Activated T-cell treated with anti-CD3 and anti-CD28 coated beads for 4 hours (primary cell): ENCODE data around the gene EPHA10.
A peak's percentile ranks its signal among the peaks of the same experiment; 100 is the strongest.
"Not testable (repeated sequence)": the region's sequence is repeated elsewhere in the genome, so short reads cannot be mapped to it uniquely, and the experiment has no call there.

Experiments used
- DNase-seq: peaks from one replicate; pipeline ENCODE4 v3.0.0-alpha.2; 2020

The EPHA10 gene

DNA sequence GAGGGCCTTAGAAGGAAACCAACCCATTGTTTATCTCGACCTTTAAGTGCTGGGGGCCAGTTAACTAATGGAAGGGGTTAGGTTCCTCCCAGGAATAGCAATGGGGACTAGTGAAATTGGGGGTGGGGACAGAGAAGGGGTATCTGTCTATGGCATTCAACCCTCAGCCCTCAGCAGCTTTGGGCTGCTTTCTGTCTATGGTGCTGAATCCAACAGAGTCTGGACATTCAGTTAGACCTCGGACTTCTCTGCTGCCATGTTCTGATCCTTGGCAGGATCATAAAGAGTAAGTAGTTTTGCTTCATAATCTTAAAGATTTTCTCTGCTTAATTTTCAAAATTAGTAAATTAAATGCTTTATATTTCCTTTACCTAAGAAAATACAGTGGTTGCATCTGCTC lies 2.6 kb upstream of the EPHA10 start:
- DNase-seq, result no peak

DNA sequence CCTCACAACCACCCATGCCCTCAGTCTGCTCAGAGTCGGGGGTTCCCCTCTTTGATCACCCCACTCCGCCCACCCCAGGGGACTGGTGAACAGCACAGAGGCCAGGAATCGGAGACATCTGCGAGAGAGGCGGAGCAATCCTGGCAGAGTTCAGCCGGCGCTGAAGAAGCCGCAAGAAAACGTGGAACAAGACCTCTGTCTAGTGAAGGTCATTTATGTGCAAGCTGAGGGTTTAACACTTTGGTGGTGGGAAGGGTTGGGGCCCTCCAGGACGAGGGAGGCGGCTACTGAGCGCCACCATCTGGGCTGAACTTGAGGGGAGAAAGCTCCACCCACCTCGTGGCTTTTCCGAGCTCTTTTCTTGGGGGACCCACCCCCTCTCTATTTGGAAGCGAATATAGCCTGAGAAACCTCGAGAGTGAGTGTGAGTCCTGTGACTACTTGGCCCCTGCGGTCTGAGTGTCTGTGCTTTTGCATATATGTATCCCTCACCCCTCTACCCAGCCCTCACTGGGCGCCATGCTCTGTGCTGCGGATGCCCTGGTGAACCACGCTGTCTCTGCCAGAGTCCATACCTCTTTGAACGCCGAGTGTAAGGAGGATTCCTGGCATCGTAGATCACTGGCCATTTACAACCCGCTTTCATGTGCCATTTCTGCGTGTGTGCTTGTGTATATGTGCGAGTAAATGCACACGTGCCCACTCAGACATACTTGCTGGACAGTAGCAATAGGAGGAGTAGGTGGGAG lies 1.2 kb upstream of the EPHA10 start:
- peak; percentile 21 for DNase-seq

DNA sequence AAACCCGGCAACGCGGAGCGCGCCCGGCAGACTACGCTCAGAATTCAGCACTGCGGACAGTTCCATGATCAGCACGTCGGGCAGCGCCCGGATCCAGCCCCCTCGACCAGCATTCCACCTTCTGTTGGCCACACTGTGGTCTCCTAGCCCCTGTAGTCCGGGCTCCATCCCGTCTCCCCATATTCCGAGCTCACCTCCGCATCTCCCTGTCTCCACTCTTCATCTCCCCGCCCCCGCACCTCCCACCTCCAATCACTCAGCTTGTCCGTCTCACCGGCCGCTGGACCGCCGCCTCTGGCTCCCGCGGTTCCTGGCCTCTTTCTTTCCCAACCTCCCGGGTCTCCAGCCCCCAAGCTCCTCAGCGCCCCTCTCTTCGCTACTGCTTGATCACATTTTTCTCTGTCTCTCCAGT lies 500 bp downstream of the EPHA10 start:
- no peak for DNase-seq

DNA sequence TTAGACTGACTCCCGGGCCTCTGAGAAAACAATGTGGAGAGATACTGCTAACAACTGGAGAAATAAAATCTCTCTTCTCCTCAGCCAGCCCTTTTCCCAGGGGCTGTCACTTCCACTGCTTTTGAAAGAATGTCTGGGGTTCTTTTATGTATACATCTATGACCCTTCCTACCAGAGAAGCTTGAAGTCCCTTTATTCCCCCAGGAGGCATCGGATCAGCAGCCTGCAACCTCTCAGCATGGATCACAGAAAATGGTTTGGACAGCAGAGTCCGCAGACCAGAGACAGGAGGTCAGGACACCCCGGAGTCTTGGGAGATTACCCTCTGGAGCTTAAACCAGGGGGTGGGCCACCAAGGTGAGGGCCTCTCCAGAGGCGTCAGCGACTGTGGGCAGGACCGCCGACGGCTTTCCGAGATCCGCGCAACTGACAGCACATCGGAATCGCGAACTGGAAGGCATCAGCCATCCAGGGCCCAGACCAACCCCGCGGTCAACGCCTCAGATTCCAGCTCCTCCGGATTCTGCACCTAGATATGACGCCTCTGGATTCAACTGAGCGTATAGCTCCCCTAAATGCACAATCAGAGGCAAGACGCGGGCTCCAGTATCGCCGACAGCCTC lies 1.0 kb downstream of the EPHA10 start:
- no peak for DNase-seq

DNA sequence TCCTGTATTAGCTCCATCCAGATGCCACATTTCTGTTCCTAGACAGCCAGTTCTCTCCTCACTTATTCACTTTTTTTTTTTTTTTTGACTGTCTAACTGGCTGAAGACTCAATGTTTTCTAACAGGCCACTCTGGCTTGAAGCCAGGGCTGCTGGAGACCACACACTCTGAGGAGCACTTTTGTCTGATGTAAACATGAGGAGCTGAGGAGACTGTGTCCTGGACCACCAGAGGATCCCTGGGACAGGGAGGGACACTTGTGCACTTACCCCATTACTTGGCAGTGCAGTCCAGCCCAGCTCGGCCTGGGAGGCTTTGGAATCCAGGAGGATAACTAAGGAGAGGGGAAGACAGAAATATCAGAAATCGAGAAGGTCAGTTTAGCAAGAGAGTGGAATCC lies 2.4 kb downstream of the EPHA10 start:
- no peak for DNase-seq

DNA sequence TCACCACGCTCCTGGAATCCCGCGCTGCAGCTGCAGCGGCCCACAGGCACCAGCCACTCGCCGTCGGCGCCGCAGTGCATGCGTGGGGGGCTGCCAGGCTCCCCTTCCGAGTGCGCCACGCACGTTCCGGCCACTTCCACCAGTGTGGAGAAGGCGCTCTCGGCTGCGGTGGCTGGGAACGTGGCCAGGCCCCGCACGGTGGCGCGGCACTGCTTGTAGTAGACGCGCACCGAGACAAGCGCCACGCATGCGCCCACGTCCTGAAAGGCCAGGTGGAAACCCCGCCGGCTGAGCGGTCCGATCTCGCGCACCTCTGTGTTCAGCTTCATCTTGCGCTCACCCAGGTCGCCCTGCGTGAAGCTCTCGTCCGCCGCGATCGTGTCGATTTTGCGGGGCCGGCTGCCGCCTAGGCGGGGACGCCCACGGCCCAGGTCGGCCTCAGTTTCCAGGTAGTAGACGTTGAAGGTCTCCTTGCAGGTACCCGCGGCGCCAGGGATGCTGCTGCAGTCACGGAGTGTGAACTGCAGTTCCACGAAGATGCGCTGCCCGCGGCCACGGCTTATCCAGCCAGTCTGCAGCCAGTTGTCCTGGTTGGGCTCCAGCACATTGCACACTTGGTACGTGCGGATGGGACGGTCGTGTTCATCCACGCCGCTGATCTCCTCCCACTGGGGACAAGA lies 3.4 kb downstream of the EPHA10 start:
- DNase-seq, result no peak

DNA sequence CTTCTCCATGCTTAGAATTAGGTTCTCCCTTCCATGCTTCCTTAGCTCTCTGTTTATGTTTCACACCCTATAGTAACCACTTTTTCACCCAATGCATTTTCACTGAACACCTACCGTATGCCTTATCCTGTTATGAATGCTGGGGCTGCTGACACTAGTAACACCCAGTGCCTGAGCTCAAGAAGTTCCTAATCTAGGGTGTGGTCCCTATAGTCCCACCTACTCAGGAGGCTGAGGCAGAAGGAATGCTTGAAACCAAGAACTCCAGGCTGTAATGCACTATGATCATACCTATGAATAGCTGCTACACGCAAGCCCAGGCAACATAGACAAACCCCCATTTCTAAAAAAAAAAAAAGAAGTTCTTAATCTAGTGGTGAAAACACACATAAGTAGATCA lies 5.5 kb downstream of the EPHA10 start:
- DNase-seq, result no peak

DNA sequence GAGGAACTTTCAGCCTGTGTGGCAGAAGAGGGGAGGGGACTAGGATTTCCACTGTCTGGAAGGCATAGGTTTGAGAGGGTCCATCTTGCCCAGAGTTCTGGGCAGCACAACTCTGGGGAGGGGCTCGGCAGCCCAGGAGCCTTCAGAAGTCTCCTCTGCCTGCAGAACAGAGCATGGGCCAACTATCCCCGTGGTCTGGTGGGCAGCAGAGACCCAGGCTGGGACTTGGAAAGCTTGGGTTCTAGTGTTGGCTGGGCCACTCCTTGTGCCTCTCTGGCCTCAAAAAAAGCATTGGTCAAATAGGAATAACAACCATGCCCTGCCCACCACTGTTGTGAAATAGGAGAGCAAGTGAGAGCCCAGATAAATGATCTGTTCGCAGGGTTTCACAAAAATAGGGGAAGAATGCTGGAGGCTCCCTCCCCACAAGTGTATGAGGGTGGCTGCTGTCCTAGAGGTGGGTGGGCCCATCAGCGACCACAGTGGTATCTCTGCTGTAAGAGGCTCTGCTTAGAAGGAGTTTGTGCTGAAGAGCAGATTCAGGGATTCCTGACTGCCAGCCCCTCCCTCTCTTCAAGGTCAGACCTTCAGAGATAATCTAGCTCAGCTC lies 8.9 kb downstream of the EPHA10 start:
- DNase-seq, result no peak

DNA sequence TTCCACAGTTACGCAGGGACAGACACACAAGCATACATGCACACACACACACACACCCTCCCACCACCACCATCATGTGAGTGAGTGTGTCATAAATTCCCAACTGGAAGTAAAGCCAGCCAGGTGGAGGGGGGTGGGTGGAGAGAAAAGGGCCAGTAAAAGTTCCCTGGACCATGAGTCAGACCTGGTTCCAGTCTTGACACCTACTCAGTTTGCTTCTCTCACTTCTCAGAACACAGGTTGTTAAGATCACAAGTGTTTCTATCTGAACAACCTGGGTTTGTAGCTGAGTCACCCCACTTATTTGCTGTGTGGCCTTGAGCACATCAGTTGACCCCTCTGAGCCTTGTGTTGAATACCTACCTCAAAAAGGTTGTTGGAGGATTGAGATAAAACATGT lies 9.6 kb downstream of the EPHA10 start:
- DNase-seq, result no peak

DNA sequence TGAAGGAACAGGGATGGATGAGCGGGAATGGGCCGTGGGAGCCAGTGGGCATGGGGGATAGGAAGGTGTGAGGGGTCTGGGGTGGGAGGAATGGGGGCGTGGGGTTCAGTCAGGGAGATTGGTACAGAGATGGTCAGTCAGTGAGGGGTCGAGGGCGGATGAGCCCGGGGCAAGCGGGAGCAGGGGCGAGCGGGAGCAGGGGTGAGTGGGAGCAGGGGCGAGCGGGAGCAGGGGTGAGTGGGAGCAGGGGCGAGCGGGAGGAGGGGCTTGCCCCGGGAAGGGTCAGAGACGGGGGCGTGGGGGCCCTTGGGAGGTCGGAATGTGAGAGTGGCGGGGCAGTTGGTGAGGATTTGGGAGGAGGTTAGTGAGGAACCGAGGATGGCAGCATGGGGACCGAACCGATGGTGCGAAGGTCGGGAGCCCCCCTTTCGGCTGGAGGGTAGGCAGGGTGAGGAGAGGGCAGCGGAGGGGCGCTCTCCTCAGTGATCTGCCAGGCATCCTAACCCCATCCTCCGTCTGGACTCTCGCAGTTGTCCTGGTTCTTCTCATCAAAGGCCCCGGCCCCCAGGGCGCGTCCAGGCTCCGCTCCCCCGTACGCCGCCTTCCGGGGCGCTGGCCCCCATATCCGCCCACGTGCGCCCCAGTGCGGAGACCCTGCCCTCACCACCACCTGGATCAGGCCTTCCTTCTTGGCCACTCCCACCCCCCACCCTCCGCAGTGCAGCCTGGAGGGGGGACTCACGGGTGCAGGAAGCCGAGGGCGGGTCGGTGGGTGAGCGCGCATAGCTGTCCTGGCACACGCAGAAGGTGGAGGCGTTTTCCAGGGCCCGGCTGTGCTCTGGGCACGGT lies 11.2 kb downstream of the EPHA10 start:
- no peak for DNase-seq

DNA sequence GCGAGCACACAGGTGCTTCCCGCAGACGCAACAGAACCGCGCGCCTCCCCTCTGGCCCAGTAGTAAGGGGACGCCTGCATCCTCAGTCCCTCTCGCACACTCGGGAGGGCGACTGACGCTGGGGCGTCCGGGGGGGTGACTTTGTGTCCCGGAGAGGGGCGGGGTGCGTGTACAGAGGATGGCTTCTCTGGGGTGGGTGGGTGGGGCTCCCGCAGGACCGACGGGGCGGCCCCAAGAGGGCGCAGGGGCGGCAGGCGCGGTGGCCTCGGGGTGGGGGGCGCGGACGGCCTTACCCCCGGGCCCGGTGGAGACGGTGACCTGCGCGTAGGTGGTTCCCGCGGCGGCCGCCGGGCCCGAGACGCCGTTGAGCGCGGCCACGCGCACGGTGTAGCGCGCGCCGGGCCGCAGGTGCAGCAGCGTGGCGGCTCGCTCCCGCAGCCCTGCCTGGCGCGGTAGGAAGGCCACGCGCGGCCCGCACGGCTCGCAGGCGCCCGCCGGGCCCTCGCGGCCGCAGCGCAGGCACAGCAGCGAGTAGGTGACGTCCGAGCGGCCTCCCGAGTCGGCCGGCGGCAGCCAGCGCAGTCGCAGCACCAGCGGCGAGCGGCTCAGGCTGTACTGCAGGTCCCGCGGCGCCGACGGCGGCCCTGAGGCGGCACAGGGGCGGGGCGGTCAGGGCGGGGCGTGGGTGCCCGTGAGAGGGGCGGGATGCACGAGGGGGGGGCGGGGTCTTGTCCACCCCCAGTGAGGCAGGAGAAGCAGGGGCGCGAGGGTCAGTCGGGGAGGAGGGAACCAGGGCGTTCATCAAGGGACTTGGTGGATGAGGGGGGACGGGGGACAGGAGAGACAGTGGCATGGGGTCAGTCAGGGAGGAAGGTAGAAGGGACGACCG lies 12.1 kb downstream of the EPHA10 start:
- no peak for DNase-seq

DNA sequence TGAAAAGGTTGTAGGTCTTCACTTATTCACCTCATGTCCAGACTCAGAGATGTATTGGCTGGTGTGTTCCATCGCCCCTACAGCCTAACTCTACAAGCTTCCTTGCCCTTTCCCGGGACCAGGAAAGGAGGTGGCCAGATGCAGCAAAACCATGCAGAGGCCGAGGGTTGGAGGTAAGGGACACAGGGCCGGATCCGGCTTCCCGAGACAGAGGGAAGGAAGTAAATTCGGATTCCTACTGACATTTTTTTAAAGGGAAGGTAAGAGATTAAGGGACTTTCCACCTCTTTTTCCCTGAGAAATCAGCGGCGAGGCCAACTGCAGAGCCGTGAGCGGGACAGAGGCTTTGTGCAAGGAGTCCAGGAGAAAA lies 12.7 kb downstream of the EPHA10 start:
- no peak for DNase-seq

DNA sequence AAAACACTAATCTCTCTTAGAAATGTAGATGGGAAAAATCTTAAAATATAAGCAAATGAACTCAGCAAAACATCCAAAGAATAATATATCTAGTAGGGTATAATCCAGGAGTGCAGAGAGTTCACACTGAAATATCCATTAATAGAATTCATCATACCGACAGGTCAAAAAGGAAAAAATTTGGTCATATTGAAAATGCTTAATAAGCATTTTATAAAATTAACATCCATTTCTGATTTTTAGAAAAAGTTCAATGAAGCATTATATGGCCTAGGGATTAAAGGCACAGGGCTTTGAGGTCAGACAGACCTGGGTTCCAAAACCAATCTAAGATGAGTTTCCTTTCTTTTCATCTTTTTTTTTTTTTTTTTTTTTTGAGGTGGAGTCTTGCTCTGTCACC lies 16.4 kb downstream of the EPHA10 start:
- no peak for DNase-seq

DNA sequence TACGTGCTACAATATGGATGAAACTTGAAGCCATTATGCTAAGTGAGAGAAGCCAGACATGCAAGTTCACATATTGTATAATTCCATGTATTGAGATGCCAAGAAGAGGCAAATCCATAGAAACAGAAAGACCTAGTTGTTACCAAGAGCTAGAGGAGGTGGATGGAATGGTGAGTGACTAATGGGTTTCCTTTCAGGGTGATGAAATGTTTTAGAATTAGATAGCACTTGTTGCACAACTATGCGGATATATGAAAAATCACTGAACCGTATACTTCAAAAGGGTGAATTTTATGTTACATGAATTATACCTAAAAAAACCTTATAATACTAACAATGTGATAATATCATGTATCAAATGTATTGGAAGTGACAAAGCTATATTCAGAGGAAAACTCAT lies 18.1 kb downstream of the EPHA10 start:
- DNase-seq, result no peak

DNA sequence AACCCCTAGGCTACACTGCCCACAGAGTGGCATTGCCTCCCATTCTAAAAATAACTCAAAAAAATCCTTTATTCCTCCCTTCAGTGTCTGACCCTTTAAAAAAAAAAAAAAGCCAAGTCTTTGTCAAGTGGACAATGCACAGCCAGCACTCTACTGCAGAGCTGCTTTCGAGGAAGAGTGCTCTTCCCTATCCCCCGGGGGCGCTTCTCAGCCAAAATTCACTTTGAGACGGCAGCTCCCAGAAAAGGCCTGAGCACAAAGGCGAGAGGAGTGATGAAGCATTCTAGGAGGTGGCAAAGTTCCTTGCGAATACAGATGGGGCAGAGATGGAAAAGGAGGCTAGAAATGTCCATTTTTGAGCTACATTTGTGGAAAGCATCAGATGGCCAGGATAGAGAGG lies 23.3 kb downstream of the EPHA10 start:
- DNase-seq, result no peak

DNA sequence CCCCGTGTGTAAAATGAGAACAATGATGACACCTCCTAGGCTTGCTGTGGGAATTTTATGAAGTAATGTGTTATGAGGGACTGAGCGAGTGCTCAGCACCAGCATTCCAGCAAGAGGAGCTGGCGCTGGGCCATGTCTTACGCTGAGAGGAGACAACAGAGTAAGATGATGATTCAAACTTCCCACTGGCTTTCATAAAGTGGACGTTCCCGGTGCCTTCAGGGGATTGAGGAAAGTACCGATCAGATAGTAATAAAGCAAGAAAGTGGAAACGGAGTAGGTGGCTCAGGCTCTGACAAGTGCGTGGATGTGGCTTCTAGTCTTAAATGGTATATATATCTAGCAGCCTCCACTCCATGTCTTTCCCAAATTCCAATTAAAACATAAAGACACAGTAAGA lies 23.8 kb downstream of the EPHA10 start:
- no peak for DNase-seq

DNA sequence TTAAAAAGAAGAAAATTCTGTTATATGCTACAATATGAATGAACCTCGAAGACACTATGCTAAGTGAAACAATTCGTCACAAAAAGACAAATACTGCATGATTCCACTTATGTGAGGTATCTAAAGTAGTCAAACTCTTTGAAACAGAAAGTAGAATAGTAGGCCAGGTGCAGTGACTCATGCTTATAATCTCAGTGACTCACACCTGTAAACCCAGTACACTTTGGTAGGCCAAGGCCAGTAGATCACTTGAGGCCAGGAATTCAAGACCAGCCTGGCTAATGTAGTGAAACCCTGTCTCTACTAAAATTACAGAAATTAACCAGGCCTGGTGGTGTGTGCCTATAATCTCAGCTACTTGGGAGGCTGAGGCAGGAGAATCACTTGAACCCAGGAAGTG lies 25.7 kb downstream of the EPHA10 start:
- no peak for DNase-seq

DNA sequence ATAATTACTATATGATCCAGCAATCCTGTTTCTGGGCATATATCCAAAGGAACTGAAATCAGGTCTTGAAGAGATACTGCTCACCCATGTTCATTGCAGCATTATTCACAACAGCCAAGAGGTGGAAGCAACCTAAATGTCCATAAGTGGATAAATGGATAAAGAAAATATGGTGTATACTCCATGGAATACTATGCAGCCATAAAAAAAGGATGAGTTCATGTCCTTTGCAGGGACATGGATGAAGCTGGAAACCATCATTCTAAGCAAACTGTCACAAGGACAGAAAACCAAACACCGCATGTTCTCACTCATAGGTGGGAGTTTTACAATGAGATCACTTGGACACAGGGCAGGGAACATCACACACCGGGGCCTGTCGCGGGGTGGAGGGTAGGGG lies 26.3 kb downstream of the EPHA10 start:
- DNase-seq, result not testable (repeated sequence)

DNA sequence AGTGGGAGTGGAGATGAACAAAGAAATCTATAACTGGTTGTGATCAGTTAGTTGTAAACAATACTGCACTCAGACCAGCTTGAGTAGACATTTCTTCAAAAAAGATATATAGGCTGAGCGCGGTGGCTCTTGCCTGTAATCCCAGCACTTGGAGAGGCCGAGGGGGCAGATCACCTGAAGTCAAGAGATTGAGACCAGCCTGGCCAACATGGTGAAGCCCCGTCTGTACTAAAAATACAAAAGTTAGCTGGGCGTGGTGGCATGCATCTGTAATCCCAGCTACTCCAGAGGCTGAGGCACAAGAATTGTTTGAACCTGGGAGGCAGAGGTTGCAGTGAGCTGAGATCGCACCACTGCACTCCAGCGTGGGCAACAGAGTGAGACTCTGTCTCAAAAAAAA lies 26.9 kb downstream of the EPHA10 start:
- DNase-seq, result not testable (repeated sequence)

DNA sequence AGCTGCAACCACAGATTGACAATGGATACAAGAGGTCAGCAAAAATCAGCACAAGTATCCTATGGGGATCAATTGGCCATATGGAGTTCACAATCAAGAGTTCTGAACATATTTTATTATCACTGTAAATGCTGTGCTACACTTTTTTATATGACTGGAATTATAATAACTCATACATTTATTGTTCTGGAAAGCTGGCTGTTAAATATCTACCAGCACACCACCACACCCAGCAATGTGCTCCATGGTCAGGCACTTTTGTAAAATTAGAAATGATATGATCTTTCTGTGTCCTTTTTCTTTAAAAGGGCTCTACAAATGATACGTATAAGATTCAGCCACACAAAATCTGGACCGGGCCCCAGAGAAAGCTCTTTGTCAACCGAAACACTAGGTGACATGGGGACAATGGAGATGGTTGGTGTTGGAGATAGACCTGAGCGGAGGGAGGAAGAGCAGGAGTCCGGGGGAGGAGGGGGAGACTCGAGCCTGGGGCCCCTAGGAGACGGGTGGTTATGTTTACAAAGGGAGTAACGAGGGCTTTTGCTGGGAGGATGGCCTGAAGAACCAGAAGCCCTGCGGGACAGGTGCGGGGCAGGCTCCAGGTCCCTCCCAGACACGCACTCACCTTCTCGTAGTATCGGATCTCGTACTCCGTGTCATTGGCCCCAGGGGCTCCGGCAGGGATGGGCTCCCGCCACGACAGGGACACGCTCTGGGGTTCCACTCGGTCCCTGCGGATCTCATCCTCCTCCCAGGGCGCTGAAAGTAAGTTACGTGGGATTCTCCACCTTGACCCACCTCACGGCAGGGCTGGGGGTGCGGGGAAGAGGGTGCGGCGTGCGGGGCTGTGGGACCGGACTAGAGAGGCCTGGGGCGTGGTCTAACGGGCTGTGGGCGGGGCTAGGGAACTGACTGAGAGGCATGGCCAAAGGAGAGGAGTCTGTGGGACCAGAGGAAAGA lies 30.0 kb downstream of the EPHA10 start:
- no peak for DNase-seq
